Keratinocyte (primary cell): ENCODE data around the gene KIF25. TPM values are rescaled to one million over a fixed set of nuclear protein-coding genes. Genes with fewer than 3 reads are reported as not detected.
"Not testable (repeated sequence)": the region's sequence is repeated elsewhere in the genome, so short reads cannot be mapped to it uniquely, and the experiment has no call there.

ENCODE experiments used
- DNase-seq: peaks from one replicate; pipeline ENCODE4 v3.0.0-alpha.2; 2011; ENCODE audit warnings: low read depth, missing footprints, low spot score
- FAIRE-seq: peaks from 2 replicates; lab custom pipeline; 2011; peaks lifted over from hg19 to GRCh38; lab: Jason Lieb, UNC
- H2AFZ ChIP-seq: 2 replicates; pipeline ENCODE4 v1.6.0; 2012; ENCODE audit warnings: low read length, control low read depth, inconsistent platforms; ENCODE audit not compliant: control insufficient read depth
- H3K27ac ChIP-seq: 2 replicates; pipeline ENCODE4 v1.5.1; 2011; ENCODE audit warnings: low read length; ENCODE audit not compliant: control insufficient read depth, insufficient read depth
- H3K27me3 ChIP-seq: 3 replicates; pipeline ENCODE4 v1.6.0; 2011; ENCODE audit warnings: low read length; ENCODE audit not compliant: control insufficient read depth, insufficient read depth; ENCODE audit errors: extremely low read depth
- H3K36me3 ChIP-seq, 2 experiments: 2 replicates in 1 of 2; 3 replicates in 1 of 2; pipeline ENCODE4 v1.5.1; 2011; ENCODE audit warnings: low read length in 2 of 2, mild to moderate bottlenecking in 1 of 2; ENCODE audit not compliant: control insufficient read depth in 2 of 2, insufficient read depth in 2 of 2; ENCODE audit errors: extremely low read depth in 1 of 2
- H3K4me1 ChIP-seq: 3 replicates; pipeline ENCODE4 v1.5.1; 2011; ENCODE audit warnings: low read length; ENCODE audit not compliant: control insufficient read depth, insufficient read depth; ENCODE audit errors: extremely low read depth
- H3K4me2 ChIP-seq: 3 replicates; pipeline ENCODE4 v1.6.0; 2011; ENCODE audit warnings: low read depth, low read length; ENCODE audit not compliant: control insufficient read depth, insufficient read depth; ENCODE audit errors: extremely low read depth
- H3K4me3 ChIP-seq, 3 experiments: fragments of 200-600 bp in 1 of 3; sonication (generic) in 1 of 3; 2 replicates in 2 of 3; 3 replicates in 1 of 3; pipeline ENCODE4 v1.5.1; 2011 to 2016; ENCODE audit warnings: low read length in 3 of 3, mild to moderate bottlenecking in 3 of 3, control low read depth in 2 of 3, inconsistent platforms in 1 of 3, low read depth in 1 of 3, mixed read lengths in 1 of 3, mixed run types in 1 of 3, moderate library complexity in 1 of 3; ENCODE audit not compliant: control insufficient read depth in 2 of 3, insufficient read depth in 2 of 3; ENCODE audit errors: extremely low read depth in 1 of 3
- H3K79me2 ChIP-seq: 2 replicates; pipeline ENCODE4 v1.6.0; 2012; ENCODE audit warnings: low read length; ENCODE audit not compliant: control insufficient read depth, insufficient read depth
- H3K9ac ChIP-seq: 3 replicates; pipeline ENCODE4 v1.6.0; 2011; ENCODE audit warnings: low read length; ENCODE audit not compliant: control insufficient read depth, insufficient read depth; ENCODE audit errors: extremely low read depth
- H3K9me1 ChIP-seq: 3 replicates; pipeline ENCODE4 v1.6.0; 2011; ENCODE audit warnings: low read length; ENCODE audit not compliant: control insufficient read depth, insufficient read depth; ENCODE audit errors: extremely low read depth
- H3K9me3 ChIP-seq: 2 replicates; pipeline ENCODE4 v1.5.1; 2012; ENCODE audit warnings: low read depth, low read length; ENCODE audit not compliant: control insufficient read depth
- H4K20me1 ChIP-seq: 3 replicates; pipeline ENCODE4 v1.6.0; 2011; ENCODE audit warnings: low read length; ENCODE audit not compliant: control insufficient read depth, insufficient read depth; ENCODE audit errors: extremely low read depth
- CTCF ChIP-seq, 3 experiments: IDR thresholded peaks in 1 of 3; conservative IDR thresholded peaks in 1 of 3; optimal IDR thresholded peaks in 1 of 3; 2 replicates in 2 of 3; 3 replicates in 1 of 3; pipeline versions ENCODE3 to v1.5.1; 2011; ENCODE audit warnings: low read length in 3 of 3, mild to moderate bottlenecking in 3 of 3, moderate library complexity in 2 of 3, control low read depth in 1 of 3, inconsistent platforms in 1 of 3; ENCODE audit not compliant: insufficient read depth in 2 of 3; ENCODE audit errors: extremely low read depth in 1 of 3
- EZH2 ChIP-seq: IDR thresholded peaks from one replicate; pipeline ENCODE4 v1.6.1; 2012; ENCODE audit warnings: inconsistent platforms, mild to moderate bottlenecking, low read length, moderate library complexity
- dilution Hi-C: fragments of 300-500 bp; cut with MboI; formaldehyde crosslinking; loops from one replicate; pipeline ENCODE4 v1.7.0; 2020; ENCODE audit warnings: low sequenced_read_pairs; ENCODE audit not compliant: extremely low pct_ligation_motif_present
- polyA plus RNA-seq, 5 experiments: library from polyadenylated mRNA; depleted of rRNA in 3 of 5; stranded (reverse) in 3 of 5; stranded (forward) in 1 of 5; unstranded in 1 of 5; fragments of >200 nt; gene quantifications; 1 replicate in 1 of 5; 2 replicates in 3 of 5; 3 replicates in 1 of 5; pipeline versions ENCODE4 v1.2.1 to v1.2.3, GENCODE V29; 2011 to 2012; ENCODE audit warnings: missing spikeins in 2 of 5, low read depth in 1 of 5, low replicate concordance in 1 of 5

The KIF25 gene
- polyA plus RNA-seq, 1 donor (not counting 4 experiments of a cell fraction or from before 2014, with no cell fraction given), result not detected

- Histone ChIP-seq H2AFZ (no peak overlapping the region), H3K9me3 (peaks cover 6% of the 10 kb centered on the region), H3K4me2 (no peak overlapping the region), H3K36me3 (no peaks in the 10 kb centered on the region), H3K4me3 (no peak overlapping the region), H3K27ac (no peak overlapping the region), H3K79me2 (no peaks in the 10 kb centered on the region), H3K4me1 (no peaks in the 10 kb centered on the region), H4K20me1 (no peaks in the 10 kb centered on the region), H3K9ac (no peak overlapping the region), H3K27me3 (peaks cover 8% of the 10 kb centered on the region), H3K9me1 (no peaks in the 10 kb centered on the region)
- TF ChIP-seq EZH2 (no peak), CTCF (optimal IDR thresholded peaks at IDR 0.05 in 1 of 3, IDR thresholded peaks at IDR 0.05 in 1 of 3, conservative IDR thresholded peaks at IDR 0.05 in 1 of 3; ENCODE audit: extremely low read depth in 1 of 3, insufficient read depth in 2 of 3, low read length in 3 of 3) (no peak)
- DNase-seq (no peak), FAIRE-seq (no peak)
- dilution Hi-C loops, result no loop called here
Measured at GRCh38 chr6:168075216-168075615, 77.7 kb downstream of the KIF25 start.

DNA sequence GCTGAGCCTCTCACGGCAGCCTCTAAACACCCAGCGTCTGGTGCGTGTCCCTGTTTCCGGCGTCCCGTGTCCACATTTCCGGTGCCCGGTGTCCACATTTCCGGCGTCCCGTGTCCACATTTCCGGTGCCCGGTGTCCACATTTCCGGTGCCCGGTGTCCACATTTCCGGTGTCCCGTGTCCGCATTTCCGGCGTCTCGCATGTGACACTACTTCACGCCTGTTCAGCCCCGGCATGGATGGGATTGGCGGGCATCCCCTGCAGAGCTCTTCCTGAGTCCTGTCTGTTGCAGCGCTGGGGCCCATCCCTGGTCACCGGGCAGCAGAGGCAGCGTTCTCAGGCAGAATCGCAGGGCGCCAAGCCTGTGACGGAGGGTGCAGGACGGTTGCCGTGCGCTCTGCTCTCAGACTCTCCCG is 78.3 kb downstream of the KIF25 start:
- FAIRE-seq, result no peak
- H4K20me1 ChIP-seq, result no peaks in the 10 kb centered on the region
- H3K9ac ChIP-seq, result no peak overlapping the region
- H3K27ac ChIP-seq, result no peak overlapping the region
- no peak overlapping the region for H2AFZ ChIP-seq
- no peak for DNase-seq
- H3K9me1 ChIP-seq, result no peaks in the 10 kb centered on the region
- H3K79me2 ChIP-seq, result no peaks in the 10 kb centered on the region
- no peaks in the 10 kb centered on the region for H3K4me1 ChIP-seq
- H3K4me2 ChIP-seq, result no peak overlapping the region
- no peak overlapping the region for H3K4me3 ChIP-seq
- peaks cover 6% of the 10 kb centered on the region for H3K9me3 ChIP-seq
- dilution Hi-C loops, result no loop called here
- peaks cover 8% of the 10 kb centered on the region for H3K27me3 ChIP-seq
- no peaks in the 10 kb centered on the region for H3K36me3 ChIP-seq
- TF ChIP-seq CTCF (optimal IDR thresholded peaks at IDR 0.05 in 1 of 3, IDR thresholded peaks at IDR 0.05 in 1 of 3, conservative IDR thresholded peaks at IDR 0.05 in 1 of 3; ENCODE audit: extremely low read depth in 1 of 3, insufficient read depth in 2 of 3, low read length in 3 of 3), result no peak
- no peak for TF ChIP-seq EZH2

GRCh38 chr6:168077401-168077800 is 79.9 kb downstream of the KIF25 start:
- H3K9me1 ChIP-seq, H3K27me3 ChIP-seq, H3K4me1 ChIP-seq, H3K79me2 ChIP-seq, DNase-seq, H2AFZ ChIP-seq, H4K20me1 ChIP-seq, dilution Hi-C loops, H3K9ac ChIP-seq, H3K4me3 ChIP-seq, H3K9me3 ChIP-seq, H3K4me2 ChIP-seq, H3K36me3 ChIP-seq, FAIRE-seq, H3K27ac ChIP-seq: not testable (repeated sequence)
